HCEC 1CT (cell line): ENCODE measurements around the gene KCNIP1.

Experiments
- DNase-seq: peaks from one replicate; pipeline ENCODE4 v3.0.0-alpha.2; 2017

KCNIP1 gene

GRCh38 chr5:170603578-170604565, 100.1 kb downstream of the KCNIP1 start:
- DNase-seq, result no peak

GRCh38 chr5:170606941-170607340, 103.1 kb downstream of the KCNIP1 start:
- no peak for DNase-seq

- DNase-seq, result no peak
These were observed 107.8 kb downstream of the KCNIP1 start for GRCh38 chr5:170611449-170612090.

GRCh38 chr5:170612256-170612678, 108.4 kb downstream of the KCNIP1 start:
- no peak for DNase-seq

GRCh38 chr5:170614065-170614490, 110.3 kb downstream of the KCNIP1 start:
- no peak for DNase-seq

- no peak for DNase-seq
These were observed 110.9 kb downstream of the KCNIP1 start for GRCh38 chr5:170614720-170615119.

GRCh38 chr5:170617533-170618490, 114.0 kb downstream of the KCNIP1 start:
- no peak for DNase-seq

- DNase-seq, result no peak
These were observed 116.0 kb downstream of the KCNIP1 start for GRCh38 chr5:170619869-170620268.

GRCh38 chr5:170622933-170623332, 119.1 kb downstream of the KCNIP1 start:
- no peak for DNase-seq

- DNase-seq, result no peak
These were observed 119.9 kb downstream of the KCNIP1 start for GRCh38 chr5:170623576-170624181.

- DNase-seq, result no peak
These were observed 121.7 kb downstream of the KCNIP1 start for GRCh38 chr5:170625221-170626165.

GRCh38 chr5:170626507-170627150, 122.8 kb downstream of the KCNIP1 start:
- DNase-seq, result no peak

GRCh38 chr5:170627271-170627670, 123.5 kb downstream of the KCNIP1 start:
- DNase-seq, result no peak

- DNase-seq, result no peak
These were observed 124.2 kb downstream of the KCNIP1 start for GRCh38 chr5:170628028-170628427.

GRCh38 chr5:170628691-170629565, 125.1 kb downstream of the KCNIP1 start:
- no peak for DNase-seq

- no peak for DNase-seq
These were observed 125.9 kb downstream of the KCNIP1 start for GRCh38 chr5:170629566-170630175.

GRCh38 chr5:170630226-170630625, 126.4 kb downstream of the KCNIP1 start:
- no peak for DNase-seq

GRCh38 chr5:170630711-170631141, 126.9 kb downstream of the KCNIP1 start:
- no peak for DNase-seq
